ENCODE data around the gene BAK1.

- TF ChIP-seq CTCF (IDR thresholded peaks at IDR 0.05; ENCODE audit: insufficient read depth, low read depth, low read length) (no peak), EZH2 (IDR thresholded peaks at IDR 0.05; ENCODE audit: insufficient read depth, low read length) (no peak)
These were observed 28.9 kb upstream of the BAK1 start for GRCh38 chr6:33609019-33609418.
